Skeletal muscle tissue (tissue), 4 donors: ENCODE data around the gene SMAD3. TPM values are rescaled to one million over a fixed set of nuclear protein-coding genes. Genes with fewer than 3 reads are reported as not detected.
"Not testable (repeated sequence)": the region's sequence is repeated elsewhere in the genome, so short reads cannot be mapped to it uniquely, and the experiment has no call there.

ENCODE experiments used
- H3K27ac ChIP-seq: one replicate; pipeline ENCODE4 v1.7.0; 2013; ENCODE audit warnings: mild to moderate bottlenecking, low read depth, low read length, inconsistent platforms
- H3K27me3 ChIP-seq, 3 donors: one replicate each; pipeline ENCODE4 v1.7.0; 2013; ENCODE audit warnings: low read length in 3 of 3; ENCODE audit not compliant: control insufficient read depth in 3 of 3, insufficient read depth in 3 of 3
- H3K36me3 ChIP-seq, 3 donors: one replicate each; pipeline ENCODE4 v1.7.0; 2013; ENCODE audit warnings: low read length in 3 of 3; ENCODE audit not compliant: control insufficient read depth in 3 of 3, insufficient read depth in 3 of 3
- H3K4me1 ChIP-seq, 3 donors: one replicate each; pipeline ENCODE4 v1.7.0; 2013; ENCODE audit warnings: low read length in 3 of 3, mild to moderate bottlenecking in 3 of 3; ENCODE audit not compliant: control insufficient read depth in 3 of 3, insufficient read depth in 3 of 3
- H3K4me3 ChIP-seq, 3 donors: one replicate each; pipeline ENCODE4 v1.7.0; 2013; ENCODE audit warnings: low read length in 3 of 3
- H3K9ac ChIP-seq, 3 donors: one replicate each; pipeline ENCODE4 v1.7.0; 2013; ENCODE audit warnings: low read length in 3 of 3, mild to moderate bottlenecking in 3 of 3, moderate library complexity in 2 of 3, low read depth in 1 of 3
- H3K9me3 ChIP-seq, 3 donors: one replicate each; pipeline ENCODE4 v1.7.0; 2013; ENCODE audit warnings: low read length in 3 of 3; ENCODE audit not compliant: control insufficient read depth in 3 of 3
- total RNA-seq: library from RNA; depleted of rRNA; stranded (reverse); fragments of >200 nt; gene quantifications from one replicate; pipeline ENCODE4 v1.2.3, GENCODE V29; 2014
- donor health status: Osteomylitis.

SMAD3 gene
- total RNA-seq, 1 donor from 2014 or later, result 17.2 TPM

GRCh38 chr15:67068710-67069400, 3.5 kb downstream of the SMAD3 start:
- Histone ChIP-seq H3K4me1 (peaks cover 44 to 65% (median 56%) of the 10 kb centered on the region in 3 donors), H3K27ac (peak overlapping the region; percentile 86), H3K36me3 (peaks cover 3 to 8% (median 3%) of the 10 kb centered on the region in 3 donors), H3K9ac (peak overlapping the region; percentile 48 to 98 (median 95)), H3K4me3 (peak overlapping the region; percentile 77 to 94 (median 92)), H3K9me3 (no peaks in the 10 kb centered on the region), H3K27me3 (no peaks in the 10 kb centered on the region)

GRCh38 chr15:67070150-67070549, 4.7 kb downstream of the SMAD3 start:
- peaks cover 3 to 8% (median 3%) of the 10 kb centered on the region in 3 donors for H3K36me3 ChIP-seq
- H3K27me3 ChIP-seq, result no peaks in the 10 kb centered on the region
- H3K4me3 ChIP-seq, result peak overlapping the region in 1 of 3 donors; percentile 77
- peak overlapping the region in 1 of 3 donors; percentile 61 for H3K9ac ChIP-seq
- H3K4me1 ChIP-seq, result peaks cover 52 to 75% (median 58%) of the 10 kb centered on the region in 3 donors
- H3K27ac ChIP-seq, result no peak overlapping the region
- no peaks in the 10 kb centered on the region for H3K9me3 ChIP-seq

- peaks cover 59 to 82% (median 67%) of the 10 kb centered on the region in 3 donors for H3K4me1 ChIP-seq
- no peaks in the 10 kb centered on the region for H3K9me3 ChIP-seq
- no peak overlapping the region for H3K27ac ChIP-seq
- H3K9ac ChIP-seq, result no peak overlapping the region
- H3K27me3 ChIP-seq, result no peaks in the 10 kb centered on the region
- H3K36me3 ChIP-seq, result peaks cover 3 to 7% (median 3%) of the 10 kb centered on the region in 3 donors
- H3K4me3 ChIP-seq, result no peak overlapping the region
Observed at GRCh38 chr15:67070892-67071664, 5.7 kb downstream of the SMAD3 start.

GRCh38 chr15:67072442-67072841, 7.0 kb downstream of the SMAD3 start:
- Histone ChIP-seq H3K9me3 (no peaks in the 10 kb centered on the region), H3K4me1 (peaks cover 68 to 88% (median 76%) of the 10 kb centered on the region in 3 donors), H3K4me3 (peak overlapping the region in 1 of 3 donors; percentile 9), H3K9ac (no peak overlapping the region), H3K27ac (no peak overlapping the region), H3K36me3 (peaks cover 3 to 5% (median 3%) of the 10 kb centered on the region in 3 donors), H3K27me3 (no peaks in the 10 kb centered on the region)

- H3K27ac ChIP-seq, result no peak overlapping the region
Observed at GRCh38 chr15:67072958-67073357, 7.6 kb downstream of the SMAD3 start.

GRCh38 chr15:67074886-67075229, 9.5 kb downstream of the SMAD3 start:
- no peaks in the 10 kb centered on the region for H3K9me3 ChIP-seq
- no peak overlapping the region for H3K9ac ChIP-seq
- no peak overlapping the region for H3K4me3 ChIP-seq
- peaks cover 72 to 88% (median 75%) of the 10 kb centered on the region in 3 donors for H3K4me1 ChIP-seq
- H3K36me3 ChIP-seq, result peaks cover 3% of the 10 kb centered on the region in 3 donors
- H3K27me3 ChIP-seq, result no peaks in the 10 kb centered on the region
- H3K27ac ChIP-seq, result peak overlapping the region; percentile 52

More at GRCh38 chr15:67072958-67073357, 7.6 kb downstream of the SMAD3 start:
- Histone ChIP-seq H3K4me3 (peak overlapping the region in 1 of 3 donors; percentile 9), H3K9me3 (no peaks in the 10 kb centered on the region), H3K9ac (no peak overlapping the region), H3K36me3 (peaks cover 3% of the 10 kb centered on the region in 3 donors), H3K4me1 (peaks cover 73 to 88% (median 76%) of the 10 kb centered on the region in 3 donors), H3K27me3 (no peaks in the 10 kb centered on the region)

GRCh38 chr15:67075555-67076135, 10.2 kb downstream of the SMAD3 start:
- H3K36me3 ChIP-seq, H3K27me3 ChIP-seq, H3K9me3 ChIP-seq, H3K9ac ChIP-seq, H3K4me3 ChIP-seq: not testable (repeated sequence)
- H3K27ac ChIP-seq, result peak overlapping the region; percentile 52
- H3K4me1 ChIP-seq, result peaks cover 72 to 88% (median 76%) of the 10 kb centered on the region in 3 donors

GRCh38 chr15:67076147-67076843, 10.9 kb downstream of the SMAD3 start:
- H3K4me3 ChIP-seq, result peak overlapping the region in 2 of 3 donors; percentile 11 to 25
- H3K4me1 ChIP-seq, result peaks cover 74 to 88% (median 78%) of the 10 kb centered on the region in 3 donors
- H3K9ac ChIP-seq, result peak overlapping the region in 1 of 3 donors; percentile 40
- H3K36me3 ChIP-seq, result peaks cover 0 to 3% (median 3%) of the 10 kb centered on the region in 3 donors
- H3K27ac ChIP-seq, result peak overlapping the region; percentile 52
- H3K9me3 ChIP-seq, result no peaks in the 10 kb centered on the region
- no peaks in the 10 kb centered on the region for H3K27me3 ChIP-seq

- Histone ChIP-seq H3K27me3 (no peaks in the 10 kb centered on the region), H3K36me3 (peaks cover 0 to 3% (median 0%) of the 10 kb centered on the region in 3 donors), H3K4me3 (peak overlapping the region in 2 of 3 donors; percentile 2 to 44), H3K9ac (peak overlapping the region; percentile 2 to 68 (median 58)), H3K9me3 (no peaks in the 10 kb centered on the region), H3K4me1 (peaks cover 83 to 95% (median 87%) of the 10 kb centered on the region in 3 donors), H3K27ac (peak overlapping the region; percentile 92)
Observed at GRCh38 chr15:67077641-67078215, 12.3 kb downstream of the SMAD3 start.
